MG63 (cell line): Measurements from ENCODE around the gene EFL1. TPM values are rescaled to one million over a fixed set of nuclear protein-coding genes. Genes with fewer than 3 reads are reported as not detected.
"Not testable (repeated sequence)": the region's sequence is repeated elsewhere in the genome, so short reads cannot be mapped to it uniquely, and the experiment has no call there.

Experiments
- DNase-seq: peaks from one replicate; pipeline ENCODE4 v3.0.0-alpha.2; 2020
- H3K27me3 ChIP-seq: fragments of 250-450 bp; sonication (Bioruptor Pico); 2 replicates; pipeline ENCODE4 v1.5.1; 2020; ENCODE audit warnings: mild to moderate bottlenecking, moderate library complexity
- H3K36me3 ChIP-seq: fragments of 250-450 bp; sonication (Bioruptor Pico); 2 replicates; pipeline ENCODE4 v1.5.1; 2020; ENCODE audit warnings: mild to moderate bottlenecking, moderate library complexity
- H3K4me3 ChIP-seq: fragments of 250-450 bp; sonication (Bioruptor Pico); 2 replicates; pipeline ENCODE4 v1.5.1; 2020; ENCODE audit warnings: mild to moderate bottlenecking, moderate library complexity
- H3K9me3 ChIP-seq: fragments of 250-450 bp; sonication (Bioruptor Pico); 2 replicates; pipeline ENCODE4 v1.5.1; 2020; ENCODE audit warnings: mild to moderate bottlenecking, moderate library complexity
- total RNA-seq: library from RNA; depleted of rRNA; stranded (reverse); fragments of >200 nt; shearing (Covaris generic); gene quantifications from 2 replicates; pipeline ENCODE4 v1.2.3, GENCODE V29; 2014; ENCODE audit warnings: low replicate concordance; rRNA removed

Gene EFL1
- total RNA-seq: 18.2 and 18.7 TPM in 2 replicates

- Histone ChIP-seq H3K9me3 (no peaks in the 10 kb centered on the region), H3K36me3 (peaks cover 23% of the 10 kb centered on the region), H3K4me3 (peak within 1 kb of the TSS; percentile 82), H3K27me3 (no peaks in the 10 kb centered on the region)
- DNase-seq: peak; percentile 93
These were observed at the start of gene EFL1, which contains the start of gene SAXO2 for GRCh38 chr15:82262422-82263026. Gene EFL1 (minus strand): TSS chr15:82262734. CDS start chr15:82261778, 956 bp downstream. Gene SAXO2 (plus strand): TSS chr15:82262818. CDS start chr15:82262880, 62 bp downstream.

- not testable (repeated sequence) for DNase-seq, H3K36me3 ChIP-seq, H3K27me3 ChIP-seq, H3K9me3 ChIP-seq, H3K4me3 ChIP-seq
These were observed 48.8 kb upstream of the EFL1 start for GRCh38 chr15:82311321-82311720.

GRCh38 chr15:82309802-82310201 is 47.3 kb upstream of the EFL1 start:
- H3K9me3 ChIP-seq: peaks cover 2% of the 10 kb centered on the region; the same call in 1 of the 2 replicates
- no peaks in the 10 kb centered on the region for H3K27me3 ChIP-seq
- no peaks in the 10 kb centered on the region for H3K36me3 ChIP-seq
- no peak for DNase-seq
- H3K4me3 ChIP-seq: no peak overlapping the region

- DNase-seq: no peak
- peaks cover 2% of the 10 kb centered on the region; the same call in 1 of the 2 replicates for H3K9me3 ChIP-seq
- no peaks in the 10 kb centered on the region for H3K36me3 ChIP-seq
- no peaks in the 10 kb centered on the region for H3K27me3 ChIP-seq
- H3K4me3 ChIP-seq: no peak overlapping the region
These were observed 45.2 kb upstream of the EFL1 start for GRCh38 chr15:82307714-82308081.

GRCh38 chr15:82306791-82307713 is 44.5 kb upstream of the EFL1 start:
- H3K27me3 ChIP-seq: no peaks in the 10 kb centered on the region
- H3K36me3 ChIP-seq: no peaks in the 10 kb centered on the region
- DNase-seq: no peak
- H3K4me3 ChIP-seq: no peak overlapping the region
- H3K9me3 ChIP-seq: peaks cover 2% of the 10 kb centered on the region; the same call in 1 of the 2 replicates

GRCh38 chr15:82305621-82306048 is 43.1 kb upstream of the EFL1 start:
- Histone ChIP-seq H3K36me3 (no peaks in the 10 kb centered on the region), H3K27me3 (no peaks in the 10 kb centered on the region), H3K4me3 (no peak overlapping the region), H3K9me3 (peaks cover 2% of the 10 kb centered on the region; the same call in 1 of the 2 replicates)
- no peak for DNase-seq

GRCh38 chr15:82304778-82305090 is 42.2 kb upstream of the EFL1 start:
- H3K36me3 ChIP-seq: no peaks in the 10 kb centered on the region
- no peaks in the 10 kb centered on the region for H3K27me3 ChIP-seq
- H3K9me3 ChIP-seq: no peaks in the 10 kb centered on the region
- no peak overlapping the region for H3K4me3 ChIP-seq
- DNase-seq: no peak

GRCh38 chr15:82303956-82304777 is 41.6 kb upstream of the EFL1 start:
- no peak for DNase-seq
- H3K4me3 ChIP-seq: no peak overlapping the region
- no peaks in the 10 kb centered on the region for H3K27me3 ChIP-seq
- no peaks in the 10 kb centered on the region for H3K9me3 ChIP-seq
- H3K36me3 ChIP-seq: no peaks in the 10 kb centered on the region

- DNase-seq: no peak
- Histone ChIP-seq H3K36me3 (no peaks in the 10 kb centered on the region), H3K27me3 (no peaks in the 10 kb centered on the region), H3K4me3 (no peak overlapping the region), H3K9me3 (no peaks in the 10 kb centered on the region)
These were observed 38.9 kb upstream of the EFL1 start for GRCh38 chr15:82301296-82302016.

- no peak overlapping the region for H3K4me3 ChIP-seq
These were observed 38.3 kb upstream of the EFL1 start for GRCh38 chr15:82300883-82301282.

GRCh38 chr15:82300326-82300725 is 37.8 kb upstream of the EFL1 start:
- peak; percentile 33 for DNase-seq
- H3K36me3 ChIP-seq, H3K27me3 ChIP-seq, H3K4me3 ChIP-seq, H3K9me3 ChIP-seq: not testable (repeated sequence)

More at GRCh38 chr15:82300883-82301282, 38.3 kb upstream of the EFL1 start:
- Histone ChIP-seq H3K36me3 (no peaks in the 10 kb centered on the region), H3K9me3 (no peaks in the 10 kb centered on the region), H3K27me3 (no peaks in the 10 kb centered on the region)
- DNase-seq: no peak

GRCh38 chr15:82299511-82299914 is 37.0 kb upstream of the EFL1 start:
- not testable (repeated sequence) for DNase-seq, H3K27me3 ChIP-seq, H3K36me3 ChIP-seq, H3K9me3 ChIP-seq, H3K4me3 ChIP-seq

GRCh38 chr15:82298520-82298919 is 36.0 kb upstream of the EFL1 start:
- H3K9me3 ChIP-seq: no peaks in the 10 kb centered on the region
- H3K27me3 ChIP-seq: no peaks in the 10 kb centered on the region
- no peaks in the 10 kb centered on the region for H3K36me3 ChIP-seq
- DNase-seq: no peak
- H3K4me3 ChIP-seq: no peak overlapping the region

- no peaks in the 10 kb centered on the region for H3K36me3 ChIP-seq
- no peaks in the 10 kb centered on the region for H3K9me3 ChIP-seq
- no peaks in the 10 kb centered on the region for H3K27me3 ChIP-seq
- H3K4me3 ChIP-seq: no peak overlapping the region
- DNase-seq: no peak
These were observed 35.5 kb upstream of the EFL1 start for GRCh38 chr15:82298032-82298431.

- no peaks in the 10 kb centered on the region for H3K9me3 ChIP-seq
- no peak for DNase-seq
- H3K27me3 ChIP-seq: no peaks in the 10 kb centered on the region
- H3K4me3 ChIP-seq: no peak overlapping the region
- H3K36me3 ChIP-seq: no peaks in the 10 kb centered on the region
These were observed 35.0 kb upstream of the EFL1 start for GRCh38 chr15:82297546-82297945.

- H3K9me3 ChIP-seq: no peaks in the 10 kb centered on the region
- no peaks in the 10 kb centered on the region for H3K36me3 ChIP-seq
- no peaks in the 10 kb centered on the region for H3K27me3 ChIP-seq
- no peak for DNase-seq
- H3K4me3 ChIP-seq: no peak overlapping the region
These were observed 31.6 kb upstream of the EFL1 start for GRCh38 chr15:82294061-82294690.
